Psoas muscle (tissue), 8 donors: ENCODE results near the gene TOR1AIP2. TPM values are rescaled to one million over a fixed set of nuclear protein-coding genes. Genes with fewer than 3 reads are reported as not detected.

Experiments
- ATAC-seq, 4 donors: fragments of 200-7000 bp; cut with Tn5 transposase; one replicate each; pipeline ENCODE4 v1.9.1; 2020; ENCODE audit warnings: moderate library complexity in 3 of 4, mild to moderate bottlenecking in 2 of 4
- DNase-seq, 2 donors: peaks; one replicate each; pipeline ENCODE4 v3.0.0-alpha.2; 2020
- H3K27ac ChIP-seq: fragments of 200-600 bp; one replicate; pipeline ENCODE4 v1.8.0; 2022
- H3K27me3 ChIP-seq, 3 donors: fragments of 200-600 bp in 1 of 3; one replicate each; pipeline versions ENCODE4 v1.6.1 to v1.8.0; 2013 to 2022; ENCODE audit warnings: low read length in 2 of 3, mild to moderate bottlenecking in 2 of 3, moderate library complexity in 1 of 3; ENCODE audit not compliant: insufficient read depth in 3 of 3
- H3K36me3 ChIP-seq, 2 donors: fragments of 200-600 bp in 1 of 2; one replicate each; pipeline versions ENCODE4 v1.6.1 to v1.8.0; 2013 to 2022; ENCODE audit warnings: low read depth in 1 of 2, mild to moderate bottlenecking in 1 of 2, moderate library complexity in 1 of 2; ENCODE audit not compliant: insufficient read depth in 1 of 2
- H3K4me1 ChIP-seq: fragments of 200-600 bp; one replicate; pipeline ENCODE4 v1.8.0; 2022
- H3K4me3 ChIP-seq: fragments of 200-600 bp; one replicate; pipeline ENCODE4 v1.8.0; 2022; ENCODE audit warnings: mild to moderate bottlenecking
- H3K9me3 ChIP-seq: fragments of 200-600 bp; one replicate; pipeline ENCODE4 v1.8.0; 2022
- WGBS, 3 donors: extraction: QIAGEN DNeasy Blood & Tissue Kit; methylation state at CpG; one replicate each; pipeline versions ENCODE4 v1.1.6 to v1.1.7; 2013; 5-methylcytosine and 5-hydroxymethylcytosine counted together
- intact Hi-C, 2 donors: fragments of 100-400 bp; cut with DNase I; formaldehyde crosslinking; loops; one replicate each; pipeline versions ENCODE4 v1.11.0 to v1.14.2; 2022
- polyA plus RNA-seq, 3 donors: library from polyadenylated mRNA; stranded (reverse); fragments of 200-250 nt; gene quantifications; one replicate each; pipeline ENCODE4 v1.2.3, GENCODE V29; 2013
- total RNA-seq, 4 donors: library from RNA; stranded (reverse); fragmentation: NEBNext Ultra II Directional in 2 of 4; extraction: Animal tissue kit (Norgen Biotek cat#: 25700) in 2 of 4; gene quantifications; one replicate each; pipeline versions ENCODE4 v1.2.1 to v1.2.4, GENCODE V29; 2021 to 2023
- TF ChIP-seq, protein P1 (sequence below): fragments of 200-600 bp; IDR thresholded peaks from one replicate; pipeline ENCODE4 v1.8.0; 2022; ENCODE audit warnings: antibody characterized with exemption
- donor health status: healthy with polysubstance abuse.
- donor health status: DM: no; HTN: no; CAD: no; lungs with moderate emphysema.
- donor health status: Bipolar disorder and iron deficiency.
- donor health status: healthy.
- donor health status: DM: yes; HTN: yes; CAD: no.
- donor health status: DM: no; HTN: no; CAD: no.
- donor health status: DM: no; HTN: no; CAD: no.
- donor health status: DM: yes; HTN: yes; CAD: no.

The TOR1AIP2 gene
- total and polyA plus RNA-seq, 7 donors = 10.9 to 98.3 (median 57.2) TPM

DNA sequence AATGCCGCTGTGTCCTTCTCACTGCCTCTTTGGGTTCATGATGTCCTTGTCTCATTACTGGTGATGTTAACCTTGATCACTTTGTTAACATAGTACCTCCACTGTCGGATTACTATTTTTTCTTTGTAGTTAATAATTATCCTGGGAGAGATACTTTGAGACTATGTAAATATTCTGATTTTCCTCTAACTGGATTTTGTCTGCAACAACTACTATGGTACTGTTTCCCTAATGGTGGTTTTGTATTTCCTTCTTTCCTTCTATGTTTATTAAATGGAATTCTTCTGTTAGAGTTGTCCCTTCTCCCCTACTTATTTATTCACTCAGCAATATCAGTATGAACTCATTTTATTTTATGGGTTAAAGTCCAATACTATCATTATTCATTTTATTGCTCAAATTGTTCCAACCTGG lies 4.2 kb downstream of the TOR1AIP2 start:
- Histone ChIP-seq H3K27me3 (no peaks in the 10 kb centered on the region), H3K36me3 (peaks cover 3 to 39% of the 10 kb centered on the region in 2 donors), H3K27ac (peak overlapping the region; percentile 8), H3K9me3 (no peaks in the 10 kb centered on the region), H3K4me3 (no peak overlapping the region), H3K4me1 (peaks cover 69% of the 10 kb centered on the region)
- WGBS, 3 donors = 89 to 98% (median 89%) methylated on average over 2 of the region's 2 CpGs
- intact Hi-C loops = no loop called here
- DNase-seq (no peak), ATAC-seq (no peak)
- TF ChIP-seq, protein P1, sequence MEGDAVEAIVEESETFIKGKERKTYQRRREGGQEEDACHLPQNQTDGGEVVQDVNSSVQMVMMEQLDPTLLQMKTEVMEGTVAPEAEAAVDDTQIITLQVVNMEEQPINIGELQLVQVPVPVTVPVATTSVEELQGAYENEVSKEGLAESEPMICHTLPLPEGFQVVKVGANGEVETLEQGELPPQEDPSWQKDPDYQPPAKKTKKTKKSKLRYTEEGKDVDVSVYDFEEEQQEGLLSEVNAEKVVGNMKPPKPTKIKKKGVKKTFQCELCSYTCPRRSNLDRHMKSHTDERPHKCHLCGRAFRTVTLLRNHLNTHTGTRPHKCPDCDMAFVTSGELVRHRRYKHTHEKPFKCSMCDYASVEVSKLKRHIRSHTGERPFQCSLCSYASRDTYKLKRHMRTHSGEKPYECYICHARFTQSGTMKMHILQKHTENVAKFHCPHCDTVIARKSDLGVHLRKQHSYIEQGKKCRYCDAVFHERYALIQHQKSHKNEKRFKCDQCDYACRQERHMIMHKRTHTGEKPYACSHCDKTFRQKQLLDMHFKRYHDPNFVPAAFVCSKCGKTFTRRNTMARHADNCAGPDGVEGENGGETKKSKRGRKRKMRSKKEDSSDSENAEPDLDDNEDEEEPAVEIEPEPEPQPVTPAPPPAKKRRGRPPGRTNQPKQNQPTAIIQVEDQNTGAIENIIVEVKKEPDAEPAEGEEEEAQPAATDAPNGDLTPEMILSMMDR = no peak

DNA sequence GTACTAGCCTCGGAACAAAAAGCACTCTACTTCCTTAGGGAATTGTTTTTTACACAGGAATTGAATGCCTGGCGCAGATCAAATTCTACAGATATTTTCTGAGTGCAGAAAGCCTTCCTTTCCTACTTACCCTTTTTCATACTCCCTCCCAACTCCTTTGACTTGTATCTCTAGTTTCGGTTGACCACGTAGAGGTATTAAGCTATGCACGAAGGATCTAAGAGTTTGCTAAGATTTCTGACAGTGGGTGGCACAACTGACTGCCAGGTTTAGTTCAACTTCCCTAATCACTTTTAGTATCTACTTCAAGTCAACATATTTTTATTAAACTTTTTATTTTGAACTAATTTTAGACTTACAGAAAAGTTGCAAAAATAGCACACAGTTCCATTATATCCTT lies 5.0 kb downstream of the TOR1AIP2 start:
- intact Hi-C loops = no loop called here
- peaks cover 68% of the 10 kb centered on the region for H3K4me1 ChIP-seq
- TF ChIP-seq, protein P1 = no peak
- DNase-seq = no peak
- H3K27ac ChIP-seq = peak overlapping the region; percentile 58
- WGBS, 3 donors = 58 to 73% (median 58%) methylated on average over 5 of the region's 5 CpGs
- ATAC-seq = no peak
- peaks cover 6 to 48% of the 10 kb centered on the region in 2 donors for H3K36me3 ChIP-seq
- peak overlapping the region; percentile 9 for H3K4me3 ChIP-seq
- H3K9me3 ChIP-seq = no peaks in the 10 kb centered on the region
- no peaks in the 10 kb centered on the region for H3K27me3 ChIP-seq

DNA sequence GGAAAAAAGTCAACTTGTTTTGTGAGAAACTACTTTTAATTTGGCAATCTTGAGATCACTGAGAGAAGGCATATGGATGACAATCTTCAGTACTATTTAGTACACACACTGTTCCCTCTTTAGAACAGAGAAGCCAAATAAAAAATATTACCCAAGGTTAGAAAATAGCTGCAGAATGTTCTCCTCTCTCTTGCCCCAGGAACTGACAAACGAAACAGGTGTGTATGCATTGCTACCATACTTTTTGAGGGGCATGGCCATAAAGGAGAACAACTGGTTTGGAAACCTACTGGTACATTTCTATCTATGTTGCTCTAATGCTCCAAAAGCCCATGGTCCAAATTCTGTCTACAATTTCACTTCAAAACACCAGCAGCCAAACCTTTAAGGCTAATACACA lies 5.7 kb downstream of the TOR1AIP2 start:
- 13 to 35% (median 29%) methylated on average over 1 of the region's 1 CpG for WGBS, 3 donors
- Histone ChIP-seq H3K4me3 (peak overlapping the region; percentile 9), H3K4me1 (peaks cover 73% of the 10 kb centered on the region), H3K27me3 (no peaks in the 10 kb centered on the region), H3K9me3 (no peaks in the 10 kb centered on the region), H3K27ac (peak overlapping the region; percentile 58), H3K36me3 (peaks cover 8 to 54% of the 10 kb centered on the region in 2 donors)
- DNase-seq (no peak), ATAC-seq (peak; percentile 62 to 85 (median 80))
- TF ChIP-seq, protein P1 = no peak
- intact Hi-C loops = no loop called here

DNA sequence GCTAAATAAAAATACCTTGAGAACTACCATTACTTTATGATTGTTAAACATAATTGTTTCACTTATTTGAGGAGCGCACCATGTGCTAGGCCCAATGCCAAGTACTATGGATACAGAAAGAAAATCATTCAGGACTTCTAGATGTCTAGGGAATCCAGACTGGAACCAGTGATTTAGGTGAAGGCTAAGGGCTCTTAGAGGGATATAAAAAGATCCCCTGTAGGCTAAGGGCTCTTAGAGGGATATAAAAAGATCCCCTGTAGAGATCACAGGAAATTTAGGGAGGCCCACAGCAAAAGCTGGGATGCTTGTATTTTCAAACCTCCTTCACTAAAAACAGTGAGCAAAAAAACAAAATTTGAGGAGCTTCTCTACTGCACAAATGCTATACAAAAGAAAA lies 6.7 kb downstream of the TOR1AIP2 start:
- ATAC-seq (no peak), DNase-seq (no peak)
- Histone ChIP-seq H3K4me3 (peak overlapping the region; percentile 9), H3K36me3 (peaks cover 8 to 64% of the 10 kb centered on the region in 2 donors), H3K9me3 (no peaks in the 10 kb centered on the region), H3K4me1 (peaks cover 63% of the 10 kb centered on the region), H3K27ac (peak overlapping the region; percentile 58), H3K27me3 (no peaks in the 10 kb centered on the region)
- TF ChIP-seq, protein P1 = no peak
- intact Hi-C loops = no loop called here
- WGBS, 3 donors = 70 to 84% (median 82%) methylated on average over 1 of the region's 1 CpG
